ENCODE measurements around the gene FBLN7.

GRCh38 chr2:112143150-112143549 lies 5.0 kb downstream of the FBLN7 start:
- TF ChIP-seq EZH2 (IDR thresholded peaks at IDR 0.05; ENCODE audit: low read depth, unreplicated experiment): no peak
- TF ChIP-seq CTCF (conservative IDR thresholded peaks at IDR 0.05; ENCODE audit: low read depth in 2 of 2): no peak
- no peak for TF ChIP-seq ZNF462 (CRISPR knock-in tag; IDR thresholded peaks at IDR 0.05)

Measured in GM23338 (cell line).